GM18511 (cell line): ENCODE data around the gene PSMA2.

Experiments
- ATAC-seq: cut with Tn5 transposase; IDR thresholded peaks from one replicate; pipeline ENCODE4 v1.9.1; 2021; ENCODE audit warnings: mild to moderate bottlenecking, moderate library complexity; ENCODE audit not compliant: unreplicated experiment

Gene PSMA2

GRCh38 chr7:42940985-42941847 is 9.2 kb upstream of the PSMA2 start:
- ATAC-seq = no peak

GRCh38 chr7:42939457-42940240 is 7.7 kb upstream of the PSMA2 start:
- ATAC-seq = peak; percentile 46

GRCh38 chr7:42935861-42936260 is 3.9 kb upstream of the PSMA2 start:
- no peak for ATAC-seq

- ATAC-seq = no peak
These were observed 2.3 kb upstream of the PSMA2 start for GRCh38 chr7:42934291-42934690.

- ATAC-seq = peak; percentile 30
These were observed 1.0 kb upstream of the PSMA2 start for GRCh38 chr7:42932811-42933591.

GRCh38 chr7:42931447-42931833 is 534 bp downstream of the PSMA2 start:
- ATAC-seq = no peak

GRCh38 chr7:42930889-42931288 is 1.1 kb downstream of the PSMA2 start:
- ATAC-seq = no peak

GRCh38 chr7:42929449-42929848 is 2.5 kb downstream of the PSMA2 start:
- no peak for ATAC-seq

- ATAC-seq = no peak
These were observed 3.2 kb downstream of the PSMA2 start for GRCh38 chr7:42928754-42929153.

- ATAC-seq = no peak
These were observed 5.8 kb downstream of the PSMA2 start for GRCh38 chr7:42926204-42926603.

GRCh38 chr7:42925630-42926029 is 6.3 kb downstream of the PSMA2 start:
- no peak for ATAC-seq

- ATAC-seq = no peak
These were observed 7.6 kb downstream of the PSMA2 start for GRCh38 chr7:42924223-42924838.

- no peak for ATAC-seq
These were observed 9.8 kb downstream of the PSMA2 start for GRCh38 chr7:42922017-42922753.

GRCh38 chr7:42915356-42915755 is 16.6 kb downstream of the PSMA2 start:
- ATAC-seq = no peak

- no peak for ATAC-seq
These were observed 17.4 kb downstream of the PSMA2 start for GRCh38 chr7:42914421-42915045.

- ATAC-seq = no peak
These were observed 18.0 kb downstream of the PSMA2 start for GRCh38 chr7:42914009-42914408.

GRCh38 chr7:42913591-42913990 is 18.4 kb downstream of the PSMA2 start:
- no peak for ATAC-seq

GRCh38 chr7:42911454-42912447 is 20.2 kb downstream of the PSMA2 start, which contains the start of gene C7orf25:
TSS of gene C7orf25 (minus strand) at chr7:42912070. CDS start at chr7:42910900, 1,170 bp downstream.
- ATAC-seq = peak; percentile 94
